ENCODE data around the gene EVL. TPM values are rescaled to one million over a fixed set of nuclear protein-coding genes. Genes with fewer than 3 reads are reported as not detected.

The EVL gene
- total RNA-seq, 1 experiment from 2014 or later, result 82.9 TPM

GRCh38 chr14:100147691-100148464 is 82.7 kb downstream of the EVL start:
- ChIA-PET POLR2A (ENCODE audit: low non-redundant PET) (no interaction called here), CTCF (interaction anchor here (0.6 kb wide), 1 partner anchor 11 kb away, joined by 4 read pairs; the partner anchor contains the start of gene DEGS2)
- no TSS peak for BruUV-seq (replicated peaks)
- Histone ChIP-seq H3K27ac (ENCODE audit: low read depth, low read length, poor library complexity, severe bottlenecking) (no peak overlapping the region), H3K36me3 (ENCODE audit: insufficient read depth, low read length, poor library complexity, severe bottlenecking) (no peaks in the 10 kb centered on the region), H3K4me3 (ENCODE audit: low read depth, low read length, poor library complexity, severe bottlenecking) (no peak overlapping the region), H3K4me1 (ENCODE audit: insufficient read depth, low read length, poor library complexity, severe bottlenecking) (no peaks in the 10 kb centered on the region), H3K27me3 (replicated peaks; ENCODE audit: insufficient read depth, low read depth, low read length, poor library complexity) (no peaks in the 10 kb centered on the region), H3K9me3 (ENCODE audit: low read depth, low read length, poor library complexity, severe bottlenecking) (no peaks in the 10 kb centered on the region)
- DNase-seq (ENCODE audit: low spot score), result no peak
- intact Hi-C loops (cut with micrococcal nuclease; ENCODE audit: unreplicated experiment), result no loop called here
- TF ChIP-seq EZH2 (IDR thresholded peaks at IDR 0.05; ENCODE audit: borderline replicate concordance, low read depth, low read length, poor library complexity, severe bottlenecking) (no peak), CTCF (conservative IDR thresholded peaks at IDR 0.05; ENCODE audit: low read depth, low read length) (no peak)

DNA sequence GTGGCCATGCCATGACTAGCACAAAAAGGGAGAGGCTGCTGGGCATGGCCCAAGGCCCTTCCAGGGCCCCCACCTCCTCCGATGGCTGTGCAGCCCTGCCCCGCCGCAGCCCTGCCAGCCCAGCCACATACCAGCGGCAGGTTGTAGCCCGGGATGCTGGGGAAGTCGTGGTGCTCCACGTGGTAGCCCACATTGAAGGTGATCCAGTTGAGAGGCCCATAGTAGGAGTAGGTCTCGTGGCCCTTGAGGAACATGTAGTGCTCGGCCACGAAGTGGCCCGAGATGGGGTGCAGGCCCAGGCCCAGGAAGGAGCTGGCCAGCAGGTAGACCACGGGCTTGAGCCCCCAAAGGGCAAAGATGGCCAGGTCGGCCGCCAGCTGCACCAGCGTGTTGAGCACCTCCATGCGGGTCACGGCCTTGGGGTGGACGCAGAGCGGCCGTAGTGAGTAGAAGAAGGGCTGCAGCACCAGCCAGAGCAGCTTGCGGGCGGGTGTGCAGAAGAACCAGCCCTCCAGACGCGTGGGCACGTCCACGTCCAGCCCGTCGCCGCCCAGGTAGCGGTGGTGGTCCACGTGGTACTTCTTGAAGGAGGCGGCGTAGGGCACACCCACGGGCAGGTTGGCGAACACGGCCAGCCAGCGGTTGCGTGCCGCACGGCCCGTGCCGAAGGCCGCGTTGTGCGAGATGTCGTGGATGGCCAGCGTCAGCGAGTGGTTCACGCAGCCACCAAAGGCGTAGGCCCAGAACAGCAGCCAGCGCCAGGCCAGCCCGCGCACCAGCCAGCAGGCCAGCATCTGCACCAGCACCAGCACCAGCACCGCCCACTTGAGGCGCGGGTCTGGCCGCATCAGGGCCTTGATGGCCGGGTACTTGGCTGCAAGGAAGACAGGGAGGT is 83.9 kb downstream of the EVL start:
- H3K27ac ChIP-seq (ENCODE audit: low read depth, low read length, poor library complexity, severe bottlenecking), result no peak overlapping the region
- H3K27me3 ChIP-seq (replicated peaks; ENCODE audit: insufficient read depth, low read depth, low read length, poor library complexity), result no peaks in the 10 kb centered on the region
- CTCF ChIA-PET, result no interaction called here
- no peaks in the 10 kb centered on the region for H3K4me1 ChIP-seq (ENCODE audit: insufficient read depth, low read length, poor library complexity, severe bottlenecking)
- no peak for DNase-seq (ENCODE audit: low spot score)
- intact Hi-C loops (cut with micrococcal nuclease; ENCODE audit: unreplicated experiment), result no loop called here
- BruUV-seq (replicated peaks), result no TSS peak
- no peaks in the 10 kb centered on the region for H3K36me3 ChIP-seq (ENCODE audit: insufficient read depth, low read length, poor library complexity, severe bottlenecking)
- POLR2A ChIA-PET (ENCODE audit: low non-redundant PET), result no interaction called here
- no peak overlapping the region for H3K4me3 ChIP-seq (ENCODE audit: low read depth, low read length, poor library complexity, severe bottlenecking)
- TF ChIP-seq EZH2 (IDR thresholded peaks at IDR 0.05; ENCODE audit: borderline replicate concordance, low read depth, low read length, poor library complexity, severe bottlenecking) (no peak), CTCF (conservative IDR thresholded peaks at IDR 0.05; ENCODE audit: low read depth, low read length) (no peak)
- H3K9me3 ChIP-seq (ENCODE audit: low read depth, low read length, poor library complexity, severe bottlenecking), result no peaks in the 10 kb centered on the region

DNA sequence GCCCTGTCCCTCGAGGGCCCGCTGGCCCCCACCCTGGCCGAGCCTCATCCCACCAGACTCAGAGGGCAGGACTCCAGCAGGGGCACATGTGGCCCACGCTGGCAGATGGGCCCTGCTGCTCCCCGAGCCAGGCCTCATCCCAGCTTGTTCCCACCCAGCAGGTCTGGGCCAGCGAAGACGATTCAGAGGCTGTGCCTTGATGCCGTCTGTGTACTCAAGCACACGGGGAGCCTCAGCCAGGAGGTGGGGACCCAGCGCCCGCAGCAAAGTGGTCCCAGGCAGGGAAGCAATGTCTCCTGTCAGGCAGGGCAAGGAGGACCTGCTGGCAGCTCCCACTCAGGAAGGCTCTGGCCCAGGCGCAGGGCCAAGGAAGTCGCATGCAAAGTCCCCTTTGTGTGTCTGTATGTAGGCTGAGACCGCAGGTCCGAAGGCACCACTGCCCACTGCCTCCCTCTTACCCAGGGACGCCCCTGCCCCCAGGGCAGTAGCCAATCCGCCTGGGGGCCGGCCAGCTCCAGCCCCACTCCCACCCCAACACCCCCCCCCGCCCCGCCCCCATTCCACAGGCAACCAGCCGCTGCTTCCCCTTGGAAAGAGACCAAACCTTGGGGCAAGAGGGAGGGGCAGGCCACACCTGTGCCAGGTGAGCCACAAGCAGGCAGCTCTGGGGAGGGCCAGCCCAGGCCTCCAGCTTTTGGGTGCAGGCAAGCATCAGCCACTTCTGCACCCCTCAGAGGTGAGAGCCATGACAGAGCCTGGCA is 84.8 kb downstream of the EVL start:
- no peaks in the 10 kb centered on the region for H3K27me3 ChIP-seq (replicated peaks; ENCODE audit: insufficient read depth, low read depth, low read length, poor library complexity)
- CTCF ChIA-PET, result no interaction called here
- DNase-seq (ENCODE audit: low spot score), result no peak

More for the DNA sequence above, 84.8 kb downstream of the EVL start:
- TF ChIP-seq EZH2 (IDR thresholded peaks at IDR 0.05; ENCODE audit: borderline replicate concordance, low read depth, low read length, poor library complexity, severe bottlenecking) (no peak), CTCF (conservative IDR thresholded peaks at IDR 0.05; ENCODE audit: low read depth, low read length) (no peak)
- H3K9me3 ChIP-seq (ENCODE audit: low read depth, low read length, poor library complexity, severe bottlenecking), result no peaks in the 10 kb centered on the region
- no peaks in the 10 kb centered on the region for H3K4me1 ChIP-seq (ENCODE audit: insufficient read depth, low read length, poor library complexity, severe bottlenecking)
- intact Hi-C loops (cut with micrococcal nuclease; ENCODE audit: unreplicated experiment), result no loop called here
- no peak overlapping the region for H3K4me3 ChIP-seq (ENCODE audit: low read depth, low read length, poor library complexity, severe bottlenecking)
- no peak overlapping the region for H3K27ac ChIP-seq (ENCODE audit: low read depth, low read length, poor library complexity, severe bottlenecking)
- no TSS peak for BruUV-seq (replicated peaks)
- no peaks in the 10 kb centered on the region for H3K36me3 ChIP-seq (ENCODE audit: insufficient read depth, low read length, poor library complexity, severe bottlenecking)
- POLR2A ChIA-PET (ENCODE audit: low non-redundant PET), result no interaction called here
